Caco-2 (cell line): ENCODE results near the gene RBBP7. TPM values are rescaled to one million over a fixed set of nuclear protein-coding genes. Genes with fewer than 3 reads are reported as not detected.
"Not testable (repeated sequence)": the region's sequence is repeated elsewhere in the genome, so short reads cannot be mapped to it uniquely, and the experiment has no call there.

Experiments used
- BruUV-seq: library from RNA; stranded (reverse); fragments of 400-500 nt; replicated peaks from 2 replicates; lab custom pipeline; 2021; lab: Mats Ljungman, UMichigan
- CTCF ChIA-PET: fragments of 300-600 bp; sonication (Branson Sonifier 250); formaldehyde crosslinking; loops from one replicate; lab custom pipeline; 2022; ENCODE audit warnings: antibody characterized with exemption; lab: Charles Lee
- POLR2A ChIA-PET: fragments of 300-600 bp; sonication (Branson Sonifier 250); formaldehyde crosslinking; loops from one replicate; lab custom pipeline; 2022; ENCODE audit warnings: antibody characterized with exemption; lab: Charles Lee
- DNase-seq, 2 experiments: peaks; one replicate each; pipeline versions ENCODE4 v3.0.0 to v3.0.0-alpha.2; 2020 to 2022
- H3K27me3 ChIP-seq: replicated peaks from 2 replicates; pipeline ENCODE4 v1.6.0; 2011; ENCODE audit warnings: low read length; ENCODE audit not compliant: control insufficient read depth, insufficient read depth
- H3K36me3 ChIP-seq: 2 replicates; pipeline ENCODE4 v1.5.1; 2011; ENCODE audit warnings: low read length; ENCODE audit not compliant: control insufficient read depth, insufficient read depth
- H3K4me1 ChIP-seq: fragments of 250-450 bp; sonication (Bioruptor Pico); 2 replicates; pipeline ENCODE4 v1.5.1; 2020; ENCODE audit warnings: mild to moderate bottlenecking
- H3K4me3 ChIP-seq: 2 replicates; pipeline ENCODE4 v1.5.1; 2011; ENCODE audit warnings: low read depth, mild to moderate bottlenecking, control low read depth, low read length
- H3K9me3 ChIP-seq: fragments of 250-450 bp; sonication (Bioruptor Pico); 2 replicates; pipeline ENCODE4 v1.5.1; 2020; ENCODE audit warnings: mild to moderate bottlenecking, moderate library complexity
- H3K27ac Mint-ChIP-seq: one replicate; pipeline ENCODE4 v1.8.0; 2022; ENCODE audit warnings: mixed read lengths; ENCODE audit not compliant: unreplicated experiment
- H3K27me3 Mint-ChIP-seq: one replicate; pipeline ENCODE4 v1.8.0; 2022; ENCODE audit warnings: mixed read lengths; ENCODE audit not compliant: insufficient read depth, unreplicated experiment
- H3K36me3 Mint-ChIP-seq: one replicate; pipeline ENCODE4 v1.8.0; 2022; ENCODE audit warnings: mild to moderate bottlenecking, mixed read lengths; ENCODE audit not compliant: insufficient read depth, unreplicated experiment
- H3K4me1 Mint-ChIP-seq: one replicate; pipeline ENCODE4 v1.8.0; 2022; ENCODE audit warnings: low read depth, mixed read lengths; ENCODE audit not compliant: unreplicated experiment
- H3K4me3 Mint-ChIP-seq: one replicate; pipeline ENCODE4 v1.8.0; 2022; ENCODE audit warnings: mild to moderate bottlenecking, moderate library complexity, mixed read lengths; ENCODE audit not compliant: unreplicated experiment
- H3K9me3 Mint-ChIP-seq: one replicate; pipeline ENCODE4 v1.8.0; 2022; ENCODE audit warnings: mixed read lengths; ENCODE audit not compliant: unreplicated experiment
- intact Hi-C: fragments of 100-400 bp; cut with micrococcal nuclease; formaldehyde crosslinking; loops from one replicate; pipeline ENCODE4 v1.10.0; 2022; ENCODE audit not compliant: unreplicated experiment
- total RNA-seq: library from RNA; stranded (reverse); gene quantifications from 2 replicates; pipeline ENCODE4 v1.2.3, GENCODE V29; 2022
- TF ChIP-seq, protein P1 (sequence below), 2 experiments: fragments of 200-600 bp in 1 of 2; IDR thresholded peaks; 1 replicate in 1 of 2; 2 replicates in 1 of 2; pipeline versions ENCODE4 v1.5.1 to v1.8.0; 2011 to 2022; ENCODE audit warnings: antibody characterized with exemption in 1 of 2, control low read depth in 1 of 2, inconsistent platforms in 1 of 2, low read depth in 1 of 2, low read length in 1 of 2, mild to moderate bottlenecking in 1 of 2, moderate library complexity in 1 of 2; ENCODE audit not compliant: insufficient read depth in 1 of 2, severe bottlenecking in 1 of 2, unreplicated experiment in 1 of 2

Gene RBBP7
- total RNA-seq, 1 experiment from 2014 or later = 131 TPM

GRCh38 chrX:16856744-16857143 lies 13.4 kb downstream of the RBBP7 start:
- ChIA-PET CTCF (no interaction called here), POLR2A (no interaction called here)
- no peaks in the 10 kb centered on the region for H3K4me1 ChIP-seq
- Mint-ChIP-seq H3K36me3 (peaks cover 67% of the 10 kb centered on the region), H3K9me3 (no peaks in the 10 kb centered on the region), H3K4me3 (no peak overlapping the region), H3K27ac (no peak overlapping the region), H3K27me3 (no peaks in the 10 kb centered on the region), H3K4me1 (no peaks in the 10 kb centered on the region)
- no TSS peak for BruUV-seq
- H3K4me3 ChIP-seq = no peak overlapping the region
- intact Hi-C loops = no loop called here
- no peaks in the 10 kb centered on the region; the same call in none of the 2 replicates for H3K36me3 ChIP-seq
- TF ChIP-seq, protein P1, sequence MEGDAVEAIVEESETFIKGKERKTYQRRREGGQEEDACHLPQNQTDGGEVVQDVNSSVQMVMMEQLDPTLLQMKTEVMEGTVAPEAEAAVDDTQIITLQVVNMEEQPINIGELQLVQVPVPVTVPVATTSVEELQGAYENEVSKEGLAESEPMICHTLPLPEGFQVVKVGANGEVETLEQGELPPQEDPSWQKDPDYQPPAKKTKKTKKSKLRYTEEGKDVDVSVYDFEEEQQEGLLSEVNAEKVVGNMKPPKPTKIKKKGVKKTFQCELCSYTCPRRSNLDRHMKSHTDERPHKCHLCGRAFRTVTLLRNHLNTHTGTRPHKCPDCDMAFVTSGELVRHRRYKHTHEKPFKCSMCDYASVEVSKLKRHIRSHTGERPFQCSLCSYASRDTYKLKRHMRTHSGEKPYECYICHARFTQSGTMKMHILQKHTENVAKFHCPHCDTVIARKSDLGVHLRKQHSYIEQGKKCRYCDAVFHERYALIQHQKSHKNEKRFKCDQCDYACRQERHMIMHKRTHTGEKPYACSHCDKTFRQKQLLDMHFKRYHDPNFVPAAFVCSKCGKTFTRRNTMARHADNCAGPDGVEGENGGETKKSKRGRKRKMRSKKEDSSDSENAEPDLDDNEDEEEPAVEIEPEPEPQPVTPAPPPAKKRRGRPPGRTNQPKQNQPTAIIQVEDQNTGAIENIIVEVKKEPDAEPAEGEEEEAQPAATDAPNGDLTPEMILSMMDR (IDR thresholded peaks at IDR 0.05; ENCODE audit: insufficient read depth in 1 of 2, low read depth in 1 of 2, low read length in 1 of 2, severe bottlenecking in 1 of 2, unreplicated experiment in 1 of 2) = no peak
- no peaks in the 10 kb centered on the region for H3K27me3 ChIP-seq
- H3K9me3 ChIP-seq = no peaks in the 10 kb centered on the region
- no peak for DNase-seq

DNA sequence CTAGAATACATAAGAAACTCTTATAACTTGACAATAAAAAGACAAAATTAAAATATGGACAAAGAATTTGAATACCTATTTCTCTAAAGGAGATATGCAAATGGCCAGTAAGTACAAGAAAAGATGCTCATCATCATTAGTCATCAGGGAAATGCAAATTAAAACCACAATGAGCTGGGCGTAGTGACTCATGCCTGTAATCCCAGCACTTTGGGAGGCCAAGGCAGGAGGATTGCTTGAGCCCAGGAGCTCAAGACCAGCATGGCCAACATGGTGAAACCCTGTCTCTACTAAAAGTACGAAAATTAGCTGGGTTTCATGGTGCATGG lies 14.1 kb downstream of the RBBP7 start:
- H3K27me3 ChIP-seq, H3K9me3 Mint-ChIP-seq, DNase-seq, H3K4me1 ChIP-seq, H3K4me3 ChIP-seq, H3K4me3 Mint-ChIP-seq, BruUV-seq, H3K4me1 Mint-ChIP-seq, H3K9me3 ChIP-seq, CTCF ChIA-PET, POLR2A ChIA-PET, H3K27me3 Mint-ChIP-seq, H3K27ac Mint-ChIP-seq, intact Hi-C loops, H3K36me3 ChIP-seq: not testable (repeated sequence)
- peaks cover 74% of the 10 kb centered on the region for H3K36me3 Mint-ChIP-seq

DNA sequence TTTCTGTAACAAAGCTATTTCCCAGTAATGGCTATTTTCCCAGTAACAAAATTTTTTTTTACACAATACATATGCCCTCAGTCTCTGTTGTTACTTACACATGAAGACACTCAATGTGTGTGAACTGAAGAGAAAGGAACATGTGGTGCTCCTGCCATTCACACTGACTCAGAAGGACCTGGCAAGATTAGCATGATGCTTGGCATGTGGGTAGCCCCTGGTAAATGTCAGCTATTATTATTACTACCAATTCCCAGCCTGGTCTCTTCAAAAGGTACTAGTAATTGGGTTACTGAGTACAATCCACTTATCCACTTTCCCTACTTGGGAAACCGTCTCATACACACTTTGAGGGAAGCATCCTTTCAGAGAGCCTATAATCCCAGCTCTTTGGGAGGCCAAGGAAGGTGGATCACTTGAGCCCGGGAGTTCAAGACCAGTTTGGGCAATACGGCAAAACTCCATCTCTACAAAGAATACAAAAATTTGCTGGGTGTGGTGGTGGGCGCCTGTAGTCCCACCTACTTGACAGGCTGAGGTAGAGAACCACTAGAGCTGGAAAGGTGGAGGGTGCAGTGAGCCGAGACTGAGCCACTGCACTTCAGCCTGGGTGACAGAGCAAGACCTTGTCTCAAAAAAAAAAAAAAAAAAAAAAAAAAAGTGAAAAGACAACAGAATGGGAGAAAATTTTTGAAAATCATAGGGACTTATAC lies 14.6 kb downstream of the RBBP7 start:
- CTCF ChIA-PET = interaction anchor here (0.6 kb wide), 1 partner anchor 1141 kb away, joined by 4 read pairs; no protein-coding TSS in a partner anchor

More for the DNA sequence above, 14.6 kb downstream of the RBBP7 start:
- peaks cover 74% of the 10 kb centered on the region for H3K36me3 Mint-ChIP-seq
- no peak for DNase-seq
- H3K27me3 Mint-ChIP-seq = no peaks in the 10 kb centered on the region
- intact Hi-C loops = no loop called here
- no peaks in the 10 kb centered on the region; the same call in 1 of the 2 replicates for H3K36me3 ChIP-seq
- H3K9me3 Mint-ChIP-seq = no peaks in the 10 kb centered on the region
- H3K4me1 ChIP-seq = no peaks in the 10 kb centered on the region
- no peak overlapping the region for H3K4me3 Mint-ChIP-seq
- BruUV-seq = no TSS peak
- no peaks in the 10 kb centered on the region for H3K9me3 ChIP-seq
- no peaks in the 10 kb centered on the region for H3K27me3 ChIP-seq
- TF ChIP-seq, protein P1 (IDR thresholded peaks at IDR 0.05; ENCODE audit: insufficient read depth in 1 of 2, low read depth in 1 of 2, low read length in 1 of 2, severe bottlenecking in 1 of 2, unreplicated experiment in 1 of 2) = no peak
- POLR2A ChIA-PET = no interaction called here
- H3K4me3 ChIP-seq = no peak overlapping the region
- H3K4me1 Mint-ChIP-seq = no peaks in the 10 kb centered on the region
- H3K27ac Mint-ChIP-seq = no peak overlapping the region
